ENCODE results near the gene AP5Z1.

DNA sequence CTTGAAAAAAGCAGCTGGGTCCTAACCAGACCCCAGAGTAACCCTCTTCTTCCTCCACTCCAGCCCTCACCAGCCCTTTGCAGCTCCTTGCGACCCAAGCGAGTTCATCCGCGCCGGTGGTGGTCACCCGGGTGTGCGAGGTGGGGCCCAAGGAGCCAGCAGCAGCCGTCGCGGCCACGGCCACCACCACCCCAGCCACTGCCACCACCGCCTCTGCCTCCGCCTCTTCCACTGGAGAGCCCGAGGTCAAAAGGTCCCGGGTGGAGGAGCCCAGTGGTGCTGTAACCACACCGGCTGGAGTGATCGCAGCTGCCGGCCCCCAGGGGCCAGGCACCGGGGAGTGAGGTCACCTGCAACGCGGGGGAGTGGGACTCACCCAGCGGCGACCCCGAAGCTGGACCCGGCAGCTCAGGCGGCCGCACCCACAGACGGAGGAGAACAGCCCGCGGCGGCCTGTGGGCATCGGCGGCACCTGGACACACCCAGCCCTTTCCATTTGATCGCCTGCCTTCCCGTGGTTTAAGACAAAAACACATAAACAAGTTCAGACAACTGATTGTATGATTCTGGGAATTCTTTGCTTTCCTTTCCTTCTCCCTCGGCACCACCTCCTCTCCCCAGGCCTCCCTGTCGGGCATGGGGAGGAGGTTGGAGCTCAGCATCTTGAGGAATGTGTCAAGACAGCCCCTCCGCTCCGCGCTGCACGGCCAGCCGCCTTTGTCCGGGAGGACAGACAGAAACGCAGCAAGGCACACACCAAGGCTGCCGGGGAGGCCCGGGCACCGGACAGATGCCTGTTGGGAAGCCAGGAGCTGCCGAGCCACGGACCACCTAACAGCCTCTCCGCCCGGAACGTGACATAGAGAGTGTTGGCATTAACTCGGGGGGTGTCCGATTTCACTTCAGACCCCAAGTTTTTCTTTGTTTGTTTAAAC is 13.0 kb upstream of the AP5Z1 start:
- TF ChIP-seq, protein P1, sequence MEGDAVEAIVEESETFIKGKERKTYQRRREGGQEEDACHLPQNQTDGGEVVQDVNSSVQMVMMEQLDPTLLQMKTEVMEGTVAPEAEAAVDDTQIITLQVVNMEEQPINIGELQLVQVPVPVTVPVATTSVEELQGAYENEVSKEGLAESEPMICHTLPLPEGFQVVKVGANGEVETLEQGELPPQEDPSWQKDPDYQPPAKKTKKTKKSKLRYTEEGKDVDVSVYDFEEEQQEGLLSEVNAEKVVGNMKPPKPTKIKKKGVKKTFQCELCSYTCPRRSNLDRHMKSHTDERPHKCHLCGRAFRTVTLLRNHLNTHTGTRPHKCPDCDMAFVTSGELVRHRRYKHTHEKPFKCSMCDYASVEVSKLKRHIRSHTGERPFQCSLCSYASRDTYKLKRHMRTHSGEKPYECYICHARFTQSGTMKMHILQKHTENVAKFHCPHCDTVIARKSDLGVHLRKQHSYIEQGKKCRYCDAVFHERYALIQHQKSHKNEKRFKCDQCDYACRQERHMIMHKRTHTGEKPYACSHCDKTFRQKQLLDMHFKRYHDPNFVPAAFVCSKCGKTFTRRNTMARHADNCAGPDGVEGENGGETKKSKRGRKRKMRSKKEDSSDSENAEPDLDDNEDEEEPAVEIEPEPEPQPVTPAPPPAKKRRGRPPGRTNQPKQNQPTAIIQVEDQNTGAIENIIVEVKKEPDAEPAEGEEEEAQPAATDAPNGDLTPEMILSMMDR (IDR thresholded peaks at IDR 0.05), result no peak
- TF ChIP-seq POLR2AphosphoS5 (IDR thresholded peaks at IDR 0.05), result no peak

Measured in gastroesophageal sphincter (tissue), 3 donors.